Measurements from ENCODE around the gene CHCHD3.

CHCHD3 gene

GRCh38 chr7:132778761-132779160, 303.1 kb downstream of the CHCHD3 start:
- no peak overlapping the region for H3K27ac ChIP-seq (ENCODE audit: low read length)
- H3K4me3 ChIP-seq (ENCODE audit: low read length in 2 of 2): no peak overlapping the region
- no peaks in the 10 kb centered on the region for H3K4me1 ChIP-seq (ENCODE audit: control insufficient read depth, insufficient read depth, low read length)
- no peaks in the 10 kb centered on the region for H3K36me3 ChIP-seq (ENCODE audit: control insufficient read depth in 2 of 2, insufficient read depth in 2 of 2, low read length in 2 of 2)
- H3K9ac ChIP-seq (ENCODE audit: low read length in 2 of 2): no peak overlapping the region
- no peaks in the 10 kb centered on the region for H3K9me3 ChIP-seq (ENCODE audit: control insufficient read depth in 2 of 2, low read length in 2 of 2)
- no peaks in the 10 kb centered on the region for H3K27me3 ChIP-seq (ENCODE audit: control insufficient read depth in 1 of 2, insufficient read depth in 2 of 2, low read length in 2 of 2)

GRCh38 chr7:132777956-132778355, 303.9 kb downstream of the CHCHD3 start:
- Histone ChIP-seq H3K9ac (ENCODE audit: low read length in 2 of 2) (no peak overlapping the region), H3K4me1 (ENCODE audit: control insufficient read depth, insufficient read depth, low read length) (no peaks in the 10 kb centered on the region), H3K27me3 (ENCODE audit: control insufficient read depth in 1 of 2, insufficient read depth in 2 of 2, low read length in 2 of 2) (no peaks in the 10 kb centered on the region), H3K4me3 (ENCODE audit: low read length in 2 of 2) (no peak overlapping the region), H3K9me3 (ENCODE audit: control insufficient read depth in 2 of 2, low read length in 2 of 2) (no peaks in the 10 kb centered on the region), H3K27ac (ENCODE audit: low read length) (no peak overlapping the region), H3K36me3 (ENCODE audit: control insufficient read depth in 2 of 2, insufficient read depth in 2 of 2, low read length in 2 of 2) (no peaks in the 10 kb centered on the region)

GRCh38 chr7:132777414-132777813, 304.5 kb downstream of the CHCHD3 start:
- Histone ChIP-seq H3K9me3 (ENCODE audit: control insufficient read depth in 2 of 2, low read length in 2 of 2) (no peaks in the 10 kb centered on the region), H3K36me3 (ENCODE audit: control insufficient read depth in 2 of 2, insufficient read depth in 2 of 2, low read length in 2 of 2) (no peaks in the 10 kb centered on the region), H3K27me3 (ENCODE audit: control insufficient read depth in 1 of 2, insufficient read depth in 2 of 2, low read length in 2 of 2) (no peaks in the 10 kb centered on the region), H3K4me1 (ENCODE audit: control insufficient read depth, insufficient read depth, low read length) (no peaks in the 10 kb centered on the region), H3K27ac (ENCODE audit: low read length) (no peak overlapping the region), H3K9ac (ENCODE audit: low read length in 2 of 2) (no peak overlapping the region), H3K4me3 (ENCODE audit: low read length in 2 of 2) (no peak overlapping the region)

- Histone ChIP-seq H3K36me3 (ENCODE audit: control insufficient read depth in 2 of 2, insufficient read depth in 2 of 2, low read length in 2 of 2) (no peaks in the 10 kb centered on the region), H3K27me3 (ENCODE audit: control insufficient read depth in 1 of 2, insufficient read depth in 2 of 2, low read length in 2 of 2) (no peaks in the 10 kb centered on the region), H3K9ac (ENCODE audit: low read length in 2 of 2) (no peak overlapping the region), H3K4me1 (ENCODE audit: control insufficient read depth, insufficient read depth, low read length) (no peaks in the 10 kb centered on the region), H3K27ac (ENCODE audit: low read length) (no peak overlapping the region), H3K4me3 (ENCODE audit: low read length in 2 of 2) (no peak overlapping the region), H3K9me3 (ENCODE audit: control insufficient read depth in 2 of 2, low read length in 2 of 2) (no peaks in the 10 kb centered on the region)
Measured at GRCh38 chr7:132776048-132776620, 305.8 kb downstream of the CHCHD3 start.

GRCh38 chr7:132773527-132773956, 308.3 kb downstream of the CHCHD3 start:
- H3K4me1 ChIP-seq (ENCODE audit: control insufficient read depth, insufficient read depth, low read length): no peaks in the 10 kb centered on the region
- H3K9me3 ChIP-seq (ENCODE audit: control insufficient read depth in 2 of 2, low read length in 2 of 2): peaks cover 0 to 3% of the 10 kb centered on the region in 2 donors
- H3K36me3 ChIP-seq (ENCODE audit: control insufficient read depth in 2 of 2, insufficient read depth in 2 of 2, low read length in 2 of 2): no peaks in the 10 kb centered on the region
- no peak overlapping the region for H3K27ac ChIP-seq (ENCODE audit: low read length)
- no peak overlapping the region for H3K4me3 ChIP-seq (ENCODE audit: low read length in 2 of 2)
- no peaks in the 10 kb centered on the region for H3K27me3 ChIP-seq (ENCODE audit: control insufficient read depth in 1 of 2, insufficient read depth in 2 of 2, low read length in 2 of 2)
- no peak overlapping the region for H3K9ac ChIP-seq (ENCODE audit: low read length in 2 of 2)

- Histone ChIP-seq H3K27ac (ENCODE audit: low read length) (no peak overlapping the region), H3K4me1 (ENCODE audit: control insufficient read depth, insufficient read depth, low read length) (no peaks in the 10 kb centered on the region), H3K9me3 (ENCODE audit: control insufficient read depth in 2 of 2, low read length in 2 of 2) (peaks cover 0 to 3% of the 10 kb centered on the region in 2 donors)
Measured at GRCh38 chr7:132771301-132771730, 310.6 kb downstream of the CHCHD3 start.

GRCh38 chr7:132770055-132770454, 311.8 kb downstream of the CHCHD3 start:
- Histone ChIP-seq H3K4me3 (ENCODE audit: low read length in 2 of 2) (no peak overlapping the region), H3K36me3 (ENCODE audit: control insufficient read depth in 2 of 2, insufficient read depth in 2 of 2, low read length in 2 of 2) (no peaks in the 10 kb centered on the region), H3K9me3 (ENCODE audit: control insufficient read depth in 2 of 2, low read length in 2 of 2) (peaks cover 0 to 3% of the 10 kb centered on the region in 2 donors), H3K4me1 (ENCODE audit: control insufficient read depth, insufficient read depth, low read length) (no peaks in the 10 kb centered on the region), H3K27ac (ENCODE audit: low read length) (no peak overlapping the region), H3K9ac (ENCODE audit: low read length in 2 of 2) (no peak overlapping the region), H3K27me3 (ENCODE audit: control insufficient read depth in 1 of 2, insufficient read depth in 2 of 2, low read length in 2 of 2) (no peaks in the 10 kb centered on the region)

More at GRCh38 chr7:132771301-132771730, 310.6 kb downstream of the CHCHD3 start:
- Histone ChIP-seq H3K27me3 (ENCODE audit: control insufficient read depth in 1 of 2, insufficient read depth in 2 of 2, low read length in 2 of 2) (no peaks in the 10 kb centered on the region), H3K9ac (ENCODE audit: low read length in 2 of 2) (no peak overlapping the region), H3K4me3 (ENCODE audit: low read length in 2 of 2) (no peak overlapping the region), H3K36me3 (ENCODE audit: control insufficient read depth in 2 of 2, insufficient read depth in 2 of 2, low read length in 2 of 2) (no peaks in the 10 kb centered on the region)

- H3K4me3 ChIP-seq (ENCODE audit: low read length in 2 of 2): no peak overlapping the region
- no peak overlapping the region for H3K9ac ChIP-seq (ENCODE audit: low read length in 2 of 2)
- no peaks in the 10 kb centered on the region for H3K4me1 ChIP-seq (ENCODE audit: control insufficient read depth, insufficient read depth, low read length)
- peaks cover 0 to 3% of the 10 kb centered on the region in 2 donors for H3K9me3 ChIP-seq (ENCODE audit: control insufficient read depth in 2 of 2, low read length in 2 of 2)
- H3K27ac ChIP-seq (ENCODE audit: low read length): no peak overlapping the region
- H3K36me3 ChIP-seq (ENCODE audit: control insufficient read depth in 2 of 2, insufficient read depth in 2 of 2, low read length in 2 of 2): no peaks in the 10 kb centered on the region
- H3K27me3 ChIP-seq (ENCODE audit: control insufficient read depth in 1 of 2, insufficient read depth in 2 of 2, low read length in 2 of 2): no peaks in the 10 kb centered on the region
Measured at GRCh38 chr7:132769280-132769679, 312.6 kb downstream of the CHCHD3 start.

- Histone ChIP-seq H3K9ac (ENCODE audit: low read length in 2 of 2) (no peak overlapping the region), H3K9me3 (ENCODE audit: control insufficient read depth in 2 of 2, low read length in 2 of 2) (peaks cover 0 to 3% of the 10 kb centered on the region in 2 donors), H3K27ac (ENCODE audit: low read length) (no peak overlapping the region)
Measured at GRCh38 chr7:132768099-132768498, 313.8 kb downstream of the CHCHD3 start.

GRCh38 chr7:132767378-132767777, 314.5 kb downstream of the CHCHD3 start:
- no peak overlapping the region for H3K9ac ChIP-seq (ENCODE audit: low read length in 2 of 2)
- H3K27ac ChIP-seq (ENCODE audit: low read length): no peak overlapping the region
- no peaks in the 10 kb centered on the region for H3K36me3 ChIP-seq (ENCODE audit: control insufficient read depth in 2 of 2, insufficient read depth in 2 of 2, low read length in 2 of 2)
- no peaks in the 10 kb centered on the region for H3K27me3 ChIP-seq (ENCODE audit: control insufficient read depth in 1 of 2, insufficient read depth in 2 of 2, low read length in 2 of 2)
- H3K4me1 ChIP-seq (ENCODE audit: control insufficient read depth, insufficient read depth, low read length): no peaks in the 10 kb centered on the region
- peaks cover 0 to 3% of the 10 kb centered on the region in 2 donors for H3K9me3 ChIP-seq (ENCODE audit: control insufficient read depth in 2 of 2, low read length in 2 of 2)
- no peak overlapping the region for H3K4me3 ChIP-seq (ENCODE audit: low read length in 2 of 2)

More at GRCh38 chr7:132768099-132768498, 313.8 kb downstream of the CHCHD3 start:
- no peaks in the 10 kb centered on the region for H3K36me3 ChIP-seq (ENCODE audit: control insufficient read depth in 2 of 2, insufficient read depth in 2 of 2, low read length in 2 of 2)
- no peak overlapping the region for H3K4me3 ChIP-seq (ENCODE audit: low read length in 2 of 2)
- H3K27me3 ChIP-seq (ENCODE audit: control insufficient read depth in 1 of 2, insufficient read depth in 2 of 2, low read length in 2 of 2): no peaks in the 10 kb centered on the region
- no peaks in the 10 kb centered on the region for H3K4me1 ChIP-seq (ENCODE audit: control insufficient read depth, insufficient read depth, low read length)

- H3K4me3 ChIP-seq (ENCODE audit: low read length in 2 of 2): no peak overlapping the region
- H3K9ac ChIP-seq (ENCODE audit: low read length in 2 of 2): no peak overlapping the region
- H3K36me3 ChIP-seq (ENCODE audit: control insufficient read depth in 2 of 2, insufficient read depth in 2 of 2, low read length in 2 of 2): no peaks in the 10 kb centered on the region
- H3K27ac ChIP-seq (ENCODE audit: low read length): no peak overlapping the region
- peaks cover 0 to 3% of the 10 kb centered on the region in 2 donors for H3K9me3 ChIP-seq (ENCODE audit: control insufficient read depth in 2 of 2, low read length in 2 of 2)
- H3K27me3 ChIP-seq (ENCODE audit: control insufficient read depth in 1 of 2, insufficient read depth in 2 of 2, low read length in 2 of 2): no peaks in the 10 kb centered on the region
- H3K4me1 ChIP-seq (ENCODE audit: control insufficient read depth, insufficient read depth, low read length): no peaks in the 10 kb centered on the region
Measured at GRCh38 chr7:132766660-132767059, 315.2 kb downstream of the CHCHD3 start.
